ENCODE results near the gene CLDN15.

The CLDN15 gene

DNA sequence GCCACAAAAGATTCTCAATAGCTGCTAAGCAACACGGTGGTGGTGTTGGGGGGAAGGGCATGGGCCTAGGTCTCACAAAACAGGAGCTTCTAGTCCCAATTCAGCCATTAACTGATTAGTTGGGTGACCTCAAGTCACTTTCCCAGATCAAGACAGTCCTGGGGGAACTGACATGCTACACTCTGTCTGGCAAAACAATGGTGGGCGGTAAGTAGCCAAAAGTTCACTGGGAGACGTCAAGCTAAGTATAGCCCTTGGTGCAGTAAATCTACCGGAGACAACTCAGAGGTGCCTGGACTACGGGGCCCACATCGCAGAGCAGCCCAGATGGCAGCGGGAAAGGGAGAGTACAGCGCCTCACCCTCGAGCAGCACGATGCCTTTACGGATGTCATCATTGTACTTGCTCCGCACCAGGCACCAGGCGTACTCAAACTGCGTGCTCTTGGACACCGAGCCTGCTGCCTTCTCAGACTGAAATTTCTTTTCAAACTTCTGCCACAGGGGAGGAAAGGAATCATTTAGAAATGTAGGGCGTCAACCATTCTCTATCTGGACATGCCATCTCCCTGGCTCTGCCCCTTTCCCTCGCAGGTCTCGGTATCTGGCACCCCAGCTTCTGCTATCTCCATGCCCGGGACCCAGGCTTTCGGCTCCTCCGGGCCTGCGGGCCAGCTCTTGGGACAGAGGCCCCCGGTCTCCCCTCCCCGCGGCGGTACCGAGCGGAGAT lies 6.2 kb upstream of the CLDN15 start:
- DNase-seq = no peak

- no peak for DNase-seq
Measured at GRCh38 chr7:101241443-101242349, 4.1 kb upstream of the CLDN15 start.

- no peak for DNase-seq
Measured at GRCh38 chr7:101241015-101241363, 3.4 kb upstream of the CLDN15 start.

DNA sequence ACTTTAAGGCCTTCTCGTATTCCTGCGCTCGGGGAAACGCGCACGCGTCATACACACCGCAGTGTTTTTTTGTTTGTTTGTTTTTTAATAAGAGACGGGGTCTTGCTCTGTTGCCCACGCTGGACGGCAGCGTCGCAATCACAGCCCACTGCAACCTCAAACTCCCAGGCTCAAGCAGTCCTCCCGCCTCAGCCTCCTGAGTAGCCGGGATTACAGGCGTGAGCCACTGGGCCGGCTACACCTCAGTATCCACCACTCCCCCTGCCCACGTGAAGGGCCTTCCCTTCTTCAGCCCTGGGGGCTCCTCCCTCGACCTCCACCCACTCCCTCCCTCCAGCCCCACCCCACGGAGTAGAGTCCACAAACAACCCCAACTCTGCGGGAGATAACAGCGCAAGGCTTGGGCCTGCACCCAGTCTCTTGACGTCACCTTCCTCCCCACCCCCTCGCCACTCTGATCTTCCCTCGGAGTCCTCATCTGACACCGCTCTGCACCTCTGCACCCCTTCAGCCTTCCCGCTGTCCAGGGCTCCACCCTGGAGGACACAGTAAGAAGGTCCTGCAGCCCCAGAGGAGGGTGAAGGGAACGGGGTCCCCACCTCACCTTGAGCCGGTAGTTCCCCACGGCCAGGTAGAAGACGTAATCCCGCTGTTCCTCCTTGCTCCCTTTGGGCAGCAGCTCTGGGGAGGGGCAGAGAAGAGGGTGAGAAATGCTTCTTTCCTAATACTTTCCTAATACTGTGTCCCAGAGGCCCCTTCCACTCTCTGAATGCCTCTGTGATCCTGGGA lies 2.8 kb upstream of the CLDN15 start:
- DNase-seq = no peak

GRCh38 chr7:101239951-101240220 lies 2.3 kb upstream of the CLDN15 start:
- DNase-seq = no peak

DNA sequence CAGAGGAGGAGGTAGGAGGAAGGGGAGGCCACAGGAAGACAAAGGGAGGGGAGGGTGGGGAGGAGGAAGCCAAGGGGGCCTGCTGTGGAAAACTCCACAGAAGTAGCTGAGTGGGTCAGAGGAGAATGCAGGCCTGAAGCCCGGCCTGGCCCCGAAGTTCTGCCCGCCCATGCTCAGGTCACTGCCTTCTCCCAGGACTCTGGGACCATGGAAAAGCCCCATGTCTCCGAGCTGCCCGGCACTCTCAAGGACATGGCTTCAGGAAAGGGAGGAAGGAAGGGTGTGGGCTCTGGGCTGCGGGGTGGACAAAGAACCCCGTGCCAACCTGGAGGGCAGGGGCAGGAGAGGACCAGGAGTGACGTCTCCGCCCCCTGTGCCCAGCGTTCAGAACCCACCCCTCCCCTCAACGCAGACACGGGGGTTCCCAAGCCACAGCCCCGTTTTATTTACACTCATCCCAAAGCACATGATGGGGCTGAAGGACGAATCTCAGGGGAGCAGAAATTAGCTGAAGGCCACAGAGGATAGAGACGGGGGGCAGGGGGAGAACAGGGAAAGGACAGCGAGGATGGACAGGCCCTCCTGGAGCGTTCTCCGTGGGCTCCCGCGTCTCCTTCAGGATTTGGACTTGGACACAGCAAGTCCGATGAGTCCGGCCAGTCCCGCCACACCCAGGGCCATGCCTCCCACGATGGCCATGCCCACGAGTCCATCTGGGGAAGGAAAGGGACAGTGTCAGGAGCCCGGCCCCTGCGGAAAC lies 1.8 kb upstream of the CLDN15 start:
- no peak for DNase-seq

DNA sequence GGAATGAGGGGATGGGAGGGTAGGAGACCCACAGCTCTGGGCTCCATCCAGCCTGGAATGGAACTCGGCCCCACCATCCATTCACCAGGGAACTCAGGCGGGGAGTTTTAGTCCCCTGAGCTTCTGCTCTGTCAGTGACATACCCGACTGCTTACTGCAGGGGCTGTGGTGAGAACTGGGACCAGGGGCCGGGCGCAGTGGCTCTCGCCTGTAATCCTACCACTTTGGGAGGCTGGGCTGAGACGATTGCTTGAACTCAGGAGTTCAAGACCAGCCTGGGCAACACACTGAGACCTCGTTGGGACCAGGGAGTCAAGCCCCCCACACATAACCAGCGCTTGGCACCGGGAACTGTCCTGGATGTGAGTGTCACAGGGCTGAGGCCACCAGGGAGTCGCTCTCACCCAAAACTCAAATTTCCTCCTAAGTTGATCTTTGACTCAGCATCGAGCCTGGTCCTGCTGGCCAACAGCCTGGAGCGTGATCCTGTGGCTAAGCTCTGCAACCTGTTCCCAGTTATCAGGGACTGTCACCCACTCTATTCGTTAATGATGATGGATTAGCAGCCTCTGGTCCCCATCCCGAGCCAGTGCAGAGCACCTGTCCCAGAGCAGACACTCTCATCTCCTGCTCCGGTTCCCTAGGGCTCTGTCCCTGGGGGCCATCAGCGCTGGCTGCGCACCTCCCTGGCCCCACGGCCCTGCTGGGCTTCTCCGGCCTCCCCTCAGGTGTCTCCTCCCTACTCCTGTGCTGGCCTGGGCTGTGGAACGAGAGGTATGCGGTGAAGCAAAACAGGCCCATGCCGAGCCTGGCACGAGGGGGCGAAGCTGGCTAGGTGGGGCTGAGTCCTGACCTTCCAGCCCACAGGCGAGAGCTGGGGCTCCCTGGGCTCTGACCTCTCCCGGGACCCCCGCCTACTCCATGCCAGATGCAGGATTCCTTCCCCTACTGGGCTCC lies 902 bp upstream of the CLDN15 start:
- DNase-seq = no peak

GRCh38 chr7:101236292-101236835 lies 1.2 kb downstream of the CLDN15 start:
- DNase-seq = no peak

DNA sequence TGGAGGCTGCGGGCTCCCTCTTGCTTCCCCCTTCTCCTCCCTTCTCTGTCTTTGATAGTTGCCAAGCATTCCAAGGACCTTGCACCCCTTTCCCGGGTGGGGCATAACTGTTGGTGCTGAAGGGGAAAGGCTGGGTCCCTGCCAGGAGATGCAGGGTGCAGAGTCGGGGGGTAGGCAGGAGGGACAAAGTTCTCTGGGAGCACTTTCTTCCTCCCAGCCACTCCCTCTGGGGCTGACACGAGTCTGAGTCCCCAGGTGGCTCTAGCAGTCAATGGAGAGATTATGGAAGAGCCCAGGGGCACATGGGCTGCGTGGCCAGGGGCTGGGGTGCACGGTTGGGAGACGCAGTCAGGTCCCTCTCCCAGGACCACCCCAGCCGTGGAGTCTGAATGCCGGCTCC lies 2.1 kb downstream of the CLDN15 start:
- DNase-seq = no peak

- DNase-seq = no peak
Measured at GRCh38 chr7:101235050-101235449, 2.6 kb downstream of the CLDN15 start.

DNA sequence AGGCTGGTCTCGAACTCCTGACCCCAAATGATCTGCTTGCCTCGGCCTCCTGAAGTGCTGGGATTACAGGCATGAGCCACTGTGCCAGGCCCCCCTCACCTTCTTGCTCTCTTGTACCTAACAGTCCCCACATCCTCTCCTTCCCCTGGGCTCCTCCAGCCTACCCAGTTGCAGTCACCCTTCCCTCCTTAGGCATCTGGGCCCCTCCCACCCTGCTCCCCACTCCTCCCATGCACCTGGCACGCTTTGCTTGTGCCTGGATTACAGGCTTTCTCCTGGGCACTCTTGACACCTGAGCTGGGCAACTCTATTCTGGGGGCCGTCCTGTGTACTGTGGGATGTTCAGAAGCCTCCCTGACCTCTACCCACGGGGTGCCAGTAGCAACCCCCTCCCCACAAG lies 3.0 kb downstream of the CLDN15 start:
- no peak for DNase-seq

- DNase-seq = no peak
Measured at GRCh38 chr7:101233907-101234547, 3.6 kb downstream of the CLDN15 start.

DNA sequence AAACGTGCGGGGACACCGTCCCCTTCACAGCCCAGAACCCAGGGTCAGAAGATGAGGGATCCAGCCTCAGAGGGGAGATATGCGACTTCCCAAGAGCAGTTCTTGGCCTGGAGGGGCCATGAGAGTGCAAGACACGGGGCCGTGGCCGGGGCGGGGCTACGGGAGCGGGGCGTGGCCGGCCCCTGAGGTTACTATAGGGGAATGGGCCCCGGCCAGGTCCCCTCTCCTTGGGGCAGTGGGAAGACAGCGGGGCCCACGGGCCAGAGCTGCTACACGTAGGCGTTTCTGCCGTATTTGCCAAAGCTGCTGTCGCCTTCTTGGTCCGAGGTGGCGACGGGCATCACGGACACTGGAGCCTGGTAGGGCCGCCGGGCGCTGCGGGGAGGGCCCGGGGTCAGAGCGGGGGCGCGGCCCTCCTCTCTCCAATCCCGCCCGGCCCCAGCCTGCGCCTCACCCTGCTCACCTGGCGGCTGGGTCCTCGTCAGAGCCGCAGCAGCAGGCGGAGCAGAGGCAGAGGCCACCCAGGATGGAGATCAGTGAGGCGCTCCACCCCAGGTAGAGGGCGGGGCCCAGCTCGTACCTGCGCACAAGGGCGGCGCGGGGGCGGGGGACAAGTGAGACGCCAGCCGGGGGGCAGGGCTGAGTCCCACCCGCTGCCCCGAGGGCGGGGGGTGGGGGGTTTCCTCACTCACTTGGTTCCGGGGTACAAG lies 5.3 kb downstream of the CLDN15 start:
- peak; percentile 42 for DNase-seq

- no peak for DNase-seq
Measured at GRCh38 chr7:101231644-101232043, 6.0 kb downstream of the CLDN15 start.

- DNase-seq = no peak
Measured at GRCh38 chr7:101226721-101227120, 10.9 kb downstream of the CLDN15 start.

GRCh38 chr7:101225650-101226049 lies 12.0 kb downstream of the CLDN15 start:
- no peak for DNase-seq

GRCh38 chr7:101223528-101223927 lies 14.1 kb downstream of the CLDN15 start:
- no peak for DNase-seq

DNA sequence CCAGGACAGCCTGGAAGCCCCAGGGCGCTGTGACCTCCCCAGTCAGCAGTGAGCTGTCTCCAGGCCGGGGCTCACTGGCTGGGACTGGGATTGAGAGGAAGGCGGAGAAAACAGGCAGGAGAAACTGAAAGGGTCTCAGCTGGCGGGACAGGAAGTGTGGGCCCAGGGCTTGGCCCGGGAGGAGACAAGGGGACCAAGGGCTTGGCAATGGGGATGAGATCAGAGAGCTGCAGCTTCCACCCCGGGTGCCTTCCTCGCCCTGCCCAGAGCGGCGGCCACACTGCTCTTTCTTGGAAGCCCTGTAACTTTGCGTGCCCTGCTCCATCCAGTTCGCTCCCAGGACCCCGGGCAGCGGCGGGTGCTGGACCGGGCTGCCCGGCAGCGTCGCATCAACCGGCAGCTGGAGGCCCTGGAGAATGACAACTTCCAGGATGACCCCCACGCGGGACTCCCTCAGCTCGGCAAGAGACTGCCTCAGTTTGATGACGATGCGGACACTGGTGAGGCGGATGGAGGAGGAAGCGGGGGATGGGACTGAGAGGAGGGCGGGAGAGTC lies 15.2 kb downstream of the CLDN15 start:
- no peak for DNase-seq

DNA sequence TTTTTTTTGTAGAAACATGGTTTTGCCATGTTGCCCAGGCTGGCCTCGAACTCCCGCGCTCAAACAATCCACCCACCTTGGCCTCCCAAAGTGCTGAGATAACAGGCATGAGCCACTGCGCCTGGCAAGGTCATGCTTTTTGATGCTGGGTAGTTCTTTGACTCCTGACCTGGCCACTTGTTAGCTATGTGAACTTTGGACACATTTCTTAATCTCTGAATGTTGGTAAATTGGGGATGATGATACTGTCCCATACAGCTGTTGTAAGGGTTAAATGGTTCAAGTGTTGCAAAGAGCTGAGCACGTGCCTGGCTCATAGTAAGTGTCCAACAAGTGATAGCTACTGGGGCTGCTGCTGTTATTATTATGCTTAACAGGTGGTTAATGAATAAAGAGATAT lies 17.3 kb downstream of the CLDN15 start:
- no peak for DNase-seq

Data from NCI-H748 treated with DMSO at 0.1 percent for 48 hours (cell line).